ENCODE results near the gene PGBD1. TPM values are rescaled to one million over a fixed set of nuclear protein-coding genes. Genes with fewer than 3 reads are reported as not detected.

The PGBD1 gene
- total and polyA plus RNA-seq, 10 of the 15 experiments (the other 5 are each of a cell fraction or from before 2014, with no cell fraction given) = 1.9 to 4.9 (median 3.8) TPM

DNA sequence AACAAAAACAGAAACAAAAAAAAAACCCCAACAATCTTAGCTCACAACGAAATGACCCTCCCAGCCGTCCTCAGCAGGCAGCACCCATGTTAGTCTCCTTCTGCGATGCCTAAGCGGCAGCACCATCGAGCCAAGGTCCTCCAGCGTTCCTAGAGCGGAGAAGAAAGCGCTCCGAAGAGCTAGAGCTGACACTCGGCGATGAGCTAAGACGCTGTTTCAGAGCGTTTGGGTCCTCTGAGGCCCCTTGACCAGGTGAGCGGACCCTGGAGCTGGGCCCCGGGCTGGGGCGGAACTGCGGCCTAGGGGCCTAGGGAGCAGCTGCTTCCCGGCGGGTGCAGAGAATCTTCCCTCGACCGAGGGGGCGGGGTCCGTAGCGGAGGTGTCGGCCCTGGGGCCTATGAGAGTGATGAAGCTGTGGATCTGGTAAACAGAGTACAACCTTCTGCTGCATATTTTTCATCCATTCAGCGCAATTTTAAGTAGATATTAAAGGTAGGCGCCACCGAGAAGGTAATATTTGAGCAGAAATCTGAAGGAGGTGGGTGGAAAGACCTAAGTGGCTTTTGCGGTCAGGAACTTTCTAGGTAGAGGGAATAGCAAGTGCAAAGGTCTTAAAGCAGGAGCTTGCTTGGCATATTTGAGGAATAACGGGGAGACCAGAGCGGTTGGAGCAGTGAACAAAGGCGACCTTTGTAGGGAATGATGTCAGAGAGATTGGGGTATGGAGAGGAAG, 14.2 kb upstream of the PGBD1 start, which contains the start of gene ZSCAN26:
Gene ZSCAN26, plus strand, starts transcription at position 182 of the 733 bp plus-strand sequence. CDS start 4,777 bp downstream, outside the sequence.
- Histone ChIP-seq H3K4me2 (ENCODE audit: control insufficient read depth, insufficient read depth) (peak within 1 kb of the TSS; percentile 92), H2AFZ (ENCODE audit: control insufficient read depth, low read depth, low read length) (peak within 1 kb of the TSS; percentile 87), H3K9ac (ENCODE audit: control insufficient read depth, insufficient read depth, low read length) (peak within 1 kb of the TSS; percentile 77), H3K9me3 (replicated peaks; ENCODE audit: control insufficient read depth, insufficient read depth, low read length) (no peaks in the 10 kb centered on the region; the same call in 2 of the 3 replicates), H3K27ac (ENCODE audit: control insufficient read depth, insufficient read depth) (peak within 1 kb of the TSS; percentile 84), H3K4me1 (ENCODE audit: control insufficient read depth, insufficient read depth, low read length) (no peaks in the 10 kb centered on the region), H3K27me3 (replicated peaks in 1 of 2; ENCODE audit: control insufficient read depth in 2 of 2, insufficient read depth in 2 of 2, low read length in 1 of 2) (no peaks in the 10 kb centered on the region), H3K79me2 (ENCODE audit: control insufficient read depth, insufficient read depth, low read length) (peaks cover 11% of the 10 kb centered on the region), H3K4me3 (peak within 1 kb of the TSS; percentile 96), H4K20me1 (ENCODE audit: control insufficient read depth, insufficient read depth) (no peaks in the 10 kb centered on the region), H3K36me3 (ENCODE audit: control insufficient read depth in 2 of 2, insufficient read depth in 2 of 2, low read length in 1 of 2) (no peaks in the 10 kb centered on the region)
- intact Hi-C loops (cut with micrococcal nuclease; ENCODE audit: unreplicated experiment) (loop anchor here (2.0 to 5.0 kb wide), 3 partner anchors 14 to 90 kb away; partner anchors contain the start of genes ZKSCAN4 and ZSCAN31), in situ Hi-C loops (cut with MboI) (no loop called here)
- no TSS peak for BruUV-seq (replicated peaks)
- DNase-seq (ENCODE audit: low read depth, low spot score) = peak; percentile 70
- 2% methylated on average over 32 of the region's 32 CpGs for WGBS (ENCODE audit: insufficient coverage, insufficient replicate concordance, low lambda C conversion rate, missing lambda C conversion rate)
- FAIRE-seq = peak; percentile 79
- SMC1A ChIA-PET (ENCODE audit: uncharacterized antibody, unreplicated experiment) = interaction anchor here (0.8 to 4.0 kb wide), 22 partner anchors 8 to 150 kb away, joined by 3 to 30 read pairs (median 6); partner anchors contain the start of genes PGBD1, ZKSCAN3, ZKSCAN4 and ZSCAN31
- peak; percentile 98 for ATAC-seq
- CTCF ChIA-PET = interaction anchor here (0.5 to 2.6 kb wide), 11 partner anchors 10 to 1079 kb away, joined by 3 to 14 read pairs (median 4); no protein-coding TSS in a partner anchor
- POLR2A ChIA-PET = interaction anchor here (0.6 to 2.7 kb wide), 10 partner anchors 14 to 126 kb away, joined by 3 to 11 read pairs (median 4); partner anchors contain the start of genes PGBD1, ZKSCAN4, ZKSCAN8 and ZSCAN31
- RAD21 ChIA-PET (ENCODE audit: unreplicated experiment) = interaction anchor here (0.6 to 3.3 kb wide), 15 partner anchors 10 to 162 kb away, joined by 3 to 22 read pairs (median 4); partner anchors contain the start of genes PGBD1, ZKSCAN3, ZKSCAN4 and ZKSCAN8
- peak in 1 of 2 experiments; percentile 37; a peak in 1 of 4 replicates for TF ChIP-seq ETV6 (conservative IDR thresholded peaks at IDR 0.05 in 1 of 2, IDR thresholded peaks at IDR 0.05 in 1 of 2; ENCODE audit: borderline replicate concordance in 1 of 2, low read depth in 1 of 2)
- TF ChIP-seq IKZF2 (IDR thresholded peaks at IDR 0.05) = peak; percentile 51 to 56
- TF ChIP-seq RELA (IDR thresholded peaks at IDR 0.05; ENCODE audit: borderline replicate concordance, partially characterized antibody) = peak; percentile 61
- TF ChIP-seq IRF4 (IDR thresholded peaks at IDR 0.05; ENCODE audit: low read depth, low read length) = 0 out of 2 replicates have a peak, but pooled peaks have one; percentile 35
- TF ChIP-seq RB1 (IDR thresholded peaks at IDR 0.05; ENCODE audit: borderline replicate concordance) = peak; percentile 80; the same call in 1 of the 2 replicates
- no peak for TF ChIP-seq SIN3A (IDR thresholded peaks at IDR 0.05; ENCODE audit: low read depth, low read length)
- TF ChIP-seq RUNX3 (IDR thresholded peaks at IDR 0.05; ENCODE audit: low read length) = peak; percentile 69
- peak in 1 of 2 experiments; percentile 40; a peak in 1 of 4 replicates for TF ChIP-seq BHLHE40 (IDR thresholded peaks at IDR 0.05; ENCODE audit: borderline replicate concordance in 1 of 2, low read depth in 2 of 2, low read length in 1 of 2)
- peak; percentile 88 for TF ChIP-seq YY1 (IDR thresholded peaks at IDR 0.05; ENCODE audit: low read depth, low read length)
- TF ChIP-seq TCF7 (IDR thresholded peaks at IDR 0.05; ENCODE audit: borderline replicate concordance) = no peak
- TF ChIP-seq NRF1 (conservative IDR thresholded peaks at IDR 0.05; ENCODE audit: low read depth, low read length) = 0 out of 2 replicates have a peak, but pooled peaks have one; percentile 3
- TF ChIP-seq, protein P1, sequence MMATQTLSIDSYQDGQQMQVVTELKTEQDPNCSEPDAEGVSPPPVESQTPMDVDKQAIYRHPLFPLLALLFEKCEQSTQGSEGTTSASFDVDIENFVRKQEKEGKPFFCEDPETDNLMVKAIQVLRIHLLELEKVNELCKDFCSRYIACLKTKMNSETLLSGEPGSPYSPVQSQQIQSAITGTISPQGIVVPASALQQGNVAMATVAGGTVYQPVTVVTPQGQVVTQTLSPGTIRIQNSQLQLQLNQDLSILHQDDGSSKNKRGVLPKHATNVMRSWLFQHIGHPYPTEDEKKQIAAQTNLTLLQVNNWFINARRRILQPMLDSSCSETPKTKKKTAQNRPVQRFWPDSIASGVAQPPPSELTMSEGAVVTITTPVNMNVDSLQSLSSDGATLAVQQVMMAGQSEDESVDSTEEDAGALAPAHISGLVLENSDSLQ (IDR thresholded peaks at IDR 0.05) = 0 out of 2 replicates have a peak, but pooled peaks have one; percentile 25
- peak in 1 of 2 experiments; percentile 60; a peak in 1 of 3 replicates for TF ChIP-seq EGR1 (IDR thresholded peaks at IDR 0.05; ENCODE audit: borderline replicate concordance in 1 of 2, low read depth in 2 of 2, low read length in 2 of 2)
- TF ChIP-seq NBN (IDR thresholded peaks at IDR 0.05) = peak; percentile 88; the same call in 1 of the 2 replicates
- 0 out of 2 replicates have a peak, but pooled peaks have one; percentile 4 for TF ChIP-seq CREB1 (IDR thresholded peaks at IDR 0.05; ENCODE audit: low read depth)
- peak; percentile 67; the same call in 1 of the 2 replicates for TF ChIP-seq POLR2AphosphoS2 (IDR thresholded peaks at IDR 0.05; ENCODE audit: low read depth, low read length)
- TF ChIP-seq, protein P2, sequence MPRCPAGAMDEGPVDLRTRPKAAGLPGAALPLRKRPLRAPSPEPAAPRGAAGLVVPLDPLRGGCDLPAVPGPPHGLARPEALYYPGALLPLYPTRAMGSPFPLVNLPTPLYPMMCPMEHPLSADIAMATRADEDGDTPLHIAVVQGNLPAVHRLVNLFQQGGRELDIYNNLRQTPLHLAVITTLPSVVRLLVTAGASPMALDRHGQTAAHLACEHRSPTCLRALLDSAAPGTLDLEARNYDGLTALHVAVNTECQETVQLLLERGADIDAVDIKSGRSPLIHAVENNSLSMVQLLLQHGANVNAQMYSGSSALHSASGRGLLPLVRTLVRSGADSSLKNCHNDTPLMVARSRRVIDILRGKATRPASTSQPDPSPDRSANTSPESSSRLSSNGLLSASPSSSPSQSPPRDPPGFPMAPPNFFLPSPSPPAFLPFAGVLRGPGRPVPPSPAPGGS (IDR thresholded peaks at IDR 0.05; ENCODE audit: borderline replicate concordance, insufficient read depth, low read depth, low read length, poor library complexity, severe bottlenecking) = no peak
- TF ChIP-seq, protein P3, sequence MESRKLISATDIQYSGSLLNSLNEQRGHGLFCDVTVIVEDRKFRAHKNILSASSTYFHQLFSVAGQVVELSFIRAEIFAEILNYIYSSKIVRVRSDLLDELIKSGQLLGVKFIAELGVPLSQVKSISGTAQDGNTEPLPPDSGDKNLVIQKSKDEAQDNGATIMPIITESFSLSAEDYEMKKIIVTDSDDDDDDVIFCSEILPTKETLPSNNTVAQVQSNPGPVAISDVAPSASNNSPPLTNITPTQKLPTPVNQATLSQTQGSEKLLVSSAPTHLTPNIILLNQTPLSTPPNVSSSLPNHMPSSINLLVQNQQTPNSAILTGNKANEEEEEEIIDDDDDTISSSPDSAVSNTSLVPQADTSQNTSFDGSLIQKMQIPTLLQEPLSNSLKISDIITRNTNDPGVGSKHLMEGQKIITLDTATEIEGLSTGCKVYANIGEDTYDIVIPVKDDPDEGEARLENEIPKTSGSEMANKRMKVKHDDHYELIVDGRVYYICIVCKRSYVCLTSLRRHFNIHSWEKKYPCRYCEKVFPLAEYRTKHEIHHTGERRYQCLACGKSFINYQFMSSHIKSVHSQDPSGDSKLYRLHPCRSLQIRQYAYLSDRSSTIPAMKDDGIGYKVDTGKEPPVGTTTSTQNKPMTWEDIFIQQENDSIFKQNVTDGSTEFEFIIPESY (IDR thresholded peaks at IDR 0.05) = no peak
